Measurements from ENCODE around the gene KANSL1L. TPM values are rescaled to one million over a fixed set of nuclear protein-coding genes. Genes with fewer than 3 reads are reported as not detected.

KANSL1L gene
- total RNA-seq = 4.6 and 5.0 TPM in 2 replicates

- Mint-ChIP-seq H3K27me3 (peaks cover 27% of the 10 kb centered on the region), H3K9me3 (no peaks in the 10 kb centered on the region), H3K36me3 (ENCODE audit: low read depth) (peaks cover 4% of the 10 kb centered on the region), H3K4me1 (peaks cover 25% of the 10 kb centered on the region), H3K4me3 (peak within 1 kb of the TSS; percentile 98), H3K27ac (peak within 1 kb of the TSS; percentile 99)
- peak; percentile 99 for DNase-seq
- intact Hi-C loops (cut with micrococcal nuclease) = loop anchor here (2.0 kb wide), 1 partner anchor 305 kb away; the partner anchor contains the start of gene LANCL1
Observed at GRCh38 chr2:210171309-210172218, at the start of gene KANSL1L. Gene KANSL1L (minus strand): TSS chr2:210171409. CDS start chr2:210154582, 16,827 bp downstream.

GRCh38 chr2:210215120-210215519 lies 43.9 kb upstream of the KANSL1L start:
- no peak overlapping the region for H3K27ac Mint-ChIP-seq
- H3K4me3 Mint-ChIP-seq = no peak overlapping the region
- H3K36me3 Mint-ChIP-seq (ENCODE audit: low read depth) = no peaks in the 10 kb centered on the region
- DNase-seq = no peak
- no peaks in the 10 kb centered on the region for H3K4me1 Mint-ChIP-seq
- no peaks in the 10 kb centered on the region for H3K9me3 Mint-ChIP-seq
- intact Hi-C loops (cut with micrococcal nuclease) = no loop called here
- H3K27me3 Mint-ChIP-seq = peaks cover 9% of the 10 kb centered on the region

GRCh38 chr2:210210185-210210584 lies 39.0 kb upstream of the KANSL1L start:
- Mint-ChIP-seq H3K27me3 (peaks cover 6% of the 10 kb centered on the region), H3K9me3 (no peaks in the 10 kb centered on the region), H3K4me3 (no peak overlapping the region), H3K4me1 (no peaks in the 10 kb centered on the region), H3K27ac (no peak overlapping the region), H3K36me3 (ENCODE audit: low read depth) (no peaks in the 10 kb centered on the region)
- no peak for DNase-seq
- intact Hi-C loops (cut with micrococcal nuclease) = no loop called here

- H3K27ac Mint-ChIP-seq = no peak overlapping the region
- peaks cover 7% of the 10 kb centered on the region for H3K27me3 Mint-ChIP-seq
- H3K36me3 Mint-ChIP-seq (ENCODE audit: low read depth) = no peaks in the 10 kb centered on the region
- no peak overlapping the region for H3K4me3 Mint-ChIP-seq
- no peak for DNase-seq
- no peaks in the 10 kb centered on the region for H3K9me3 Mint-ChIP-seq
- intact Hi-C loops (cut with micrococcal nuclease) = no loop called here
- no peaks in the 10 kb centered on the region for H3K4me1 Mint-ChIP-seq
Observed at GRCh38 chr2:210207929-210208328, 36.7 kb upstream of the KANSL1L start.

- Mint-ChIP-seq H3K27me3 (peaks cover 10% of the 10 kb centered on the region), H3K4me1 (no peaks in the 10 kb centered on the region), H3K36me3 (ENCODE audit: low read depth) (no peaks in the 10 kb centered on the region), H3K27ac (no peak overlapping the region), H3K4me3 (no peak overlapping the region), H3K9me3 (no peaks in the 10 kb centered on the region)
- intact Hi-C loops (cut with micrococcal nuclease) = no loop called here
- DNase-seq = no peak
Observed at GRCh38 chr2:210203558-210203957, 32.3 kb upstream of the KANSL1L start.

- H3K4me1 Mint-ChIP-seq = peaks cover 3% of the 10 kb centered on the region
- intact Hi-C loops (cut with micrococcal nuclease) = no loop called here
- H3K27me3 Mint-ChIP-seq = peaks cover 10% of the 10 kb centered on the region
- H3K9me3 Mint-ChIP-seq = no peaks in the 10 kb centered on the region
- DNase-seq = no peak
- no peaks in the 10 kb centered on the region for H3K36me3 Mint-ChIP-seq (ENCODE audit: low read depth)
- no peak overlapping the region for H3K4me3 Mint-ChIP-seq
- no peak overlapping the region for H3K27ac Mint-ChIP-seq
Observed at GRCh38 chr2:210203147-210203546, 31.9 kb upstream of the KANSL1L start.

- peaks cover 3% of the 10 kb centered on the region for H3K4me1 Mint-ChIP-seq
- H3K4me3 Mint-ChIP-seq = no peak overlapping the region
- H3K27me3 Mint-ChIP-seq = peaks cover 9% of the 10 kb centered on the region
- H3K9me3 Mint-ChIP-seq = no peaks in the 10 kb centered on the region
- intact Hi-C loops (cut with micrococcal nuclease) = loop anchor here (1.0 to 10.0 kb wide), 5 partner anchors 223 to 1808 kb away; partner anchors contain the start of gene MAP2
- H3K36me3 Mint-ChIP-seq (ENCODE audit: low read depth) = no peaks in the 10 kb centered on the region
- H3K27ac Mint-ChIP-seq = no peak overlapping the region
- no peak for DNase-seq
Observed at GRCh38 chr2:210199854-210200253, 28.6 kb upstream of the KANSL1L start.

GRCh38 chr2:210199186-210199765 lies 28.1 kb upstream of the KANSL1L start:
- Mint-ChIP-seq H3K4me1 (peaks cover 3% of the 10 kb centered on the region), H3K36me3 (ENCODE audit: low read depth) (no peaks in the 10 kb centered on the region), H3K27me3 (peaks cover 9% of the 10 kb centered on the region), H3K27ac (no peak overlapping the region), H3K4me3 (no peak overlapping the region), H3K9me3 (no peaks in the 10 kb centered on the region)
- intact Hi-C loops (cut with micrococcal nuclease) = loop anchor here (1.0 to 10.0 kb wide), 5 partner anchors 222 to 1807 kb away; partner anchors contain the start of gene MAP2
- no peak for DNase-seq

- no peak for DNase-seq
- Mint-ChIP-seq H3K27me3 (peaks cover 9% of the 10 kb centered on the region), H3K27ac (no peak overlapping the region), H3K4me1 (peaks cover 3% of the 10 kb centered on the region), H3K36me3 (ENCODE audit: low read depth) (no peaks in the 10 kb centered on the region), H3K4me3 (no peak overlapping the region), H3K9me3 (no peaks in the 10 kb centered on the region)
- intact Hi-C loops (cut with micrococcal nuclease) = loop anchor here (2.0 to 10.0 kb wide), 4 partner anchors 774 to 1806 kb away; partner anchors contain the start of gene MAP2
Observed at GRCh38 chr2:210198326-210198725, 27.1 kb upstream of the KANSL1L start.

- H3K27me3 Mint-ChIP-seq = peaks cover 5% of the 10 kb centered on the region
- DNase-seq = no peak
- H3K36me3 Mint-ChIP-seq (ENCODE audit: low read depth) = no peaks in the 10 kb centered on the region
- peaks cover 3% of the 10 kb centered on the region for H3K4me1 Mint-ChIP-seq
- H3K9me3 Mint-ChIP-seq = no peaks in the 10 kb centered on the region
- intact Hi-C loops (cut with micrococcal nuclease) = loop anchor here (2.0 to 10.0 kb wide), 4 partner anchors 773 to 1805 kb away; partner anchors contain the start of gene MAP2
- H3K4me3 Mint-ChIP-seq = no peak overlapping the region
- H3K27ac Mint-ChIP-seq = no peak overlapping the region
Observed at GRCh38 chr2:210197720-210198119, 26.5 kb upstream of the KANSL1L start.

GRCh38 chr2:210195101-210195852 lies 24.1 kb upstream of the KANSL1L start:
- Mint-ChIP-seq H3K27me3 (peaks cover 3% of the 10 kb centered on the region), H3K4me3 (no peak overlapping the region), H3K27ac (no peak overlapping the region), H3K9me3 (no peaks in the 10 kb centered on the region), H3K36me3 (ENCODE audit: low read depth) (no peaks in the 10 kb centered on the region), H3K4me1 (peaks cover 3% of the 10 kb centered on the region)
- intact Hi-C loops (cut with micrococcal nuclease) = loop anchor here (1.0 to 10.0 kb wide), 5 partner anchors 122 to 1803 kb away; partner anchors contain the start of gene MAP2
- peak; percentile 69 for DNase-seq

- Mint-ChIP-seq H3K9me3 (peaks cover 5% of the 10 kb centered on the region), H3K27ac (no peak overlapping the region), H3K36me3 (ENCODE audit: low read depth) (no peaks in the 10 kb centered on the region), H3K27me3 (peaks cover 2% of the 10 kb centered on the region), H3K4me1 (no peaks in the 10 kb centered on the region), H3K4me3 (no peak overlapping the region)
- DNase-seq = no peak
- intact Hi-C loops (cut with micrococcal nuclease) = loop anchor here (10.0 kb wide), 2 partner anchors 766 to 1726 kb away; partner anchors contain the start of gene MAP2
Observed at GRCh38 chr2:210190345-210190744, 19.1 kb upstream of the KANSL1L start.

GRCh38 chr2:210189452-210190138 lies 18.4 kb upstream of the KANSL1L start:
- Mint-ChIP-seq H3K36me3 (ENCODE audit: low read depth) (peaks cover 3% of the 10 kb centered on the region), H3K4me3 (no peak overlapping the region), H3K4me1 (no peaks in the 10 kb centered on the region), H3K27ac (no peak overlapping the region), H3K9me3 (peaks cover 11% of the 10 kb centered on the region), H3K27me3 (peaks cover 2% of the 10 kb centered on the region)
- intact Hi-C loops (cut with micrococcal nuclease) = loop anchor here (10.0 kb wide), 2 partner anchors 765 to 1725 kb away; partner anchors contain the start of gene MAP2
- DNase-seq = no peak

Measured in activated CD4-positive, alpha-beta T cell treated with anti-CD3 and anti-CD28 coated beads, Interleukin-2, amount 10 ng/mL, durations not matched to agents 24 days and 14 days (primary cell).